ENCODE data around the gene VPS52. TPM values are rescaled to one million over a fixed set of nuclear protein-coding genes. Genes with fewer than 3 reads are reported as not detected.

Gene VPS52
- total RNA-seq, 6 donors from 2014 or later: 30.1 to 170 (median 45.8) TPM

GRCh38 chr6:33243476-33243875 lies 28.2 kb downstream of the VPS52 start:
- H3K4me3 ChIP-seq: no peak overlapping the region
- H3K36me3 ChIP-seq: no peaks in the 10 kb centered on the region
- H3K27me3 ChIP-seq: no peaks in the 10 kb centered on the region
- 45 to 54% methylated on average over 1 of the region's 1 CpG for WGBS, 2 donors
- no peak overlapping the region for H3K27ac ChIP-seq
- no peak for TF ChIP-seq POLR2AphosphoS5 (IDR thresholded peaks at IDR 0.05)
- no peak for TF ChIP-seq EP300 (IDR thresholded peaks at IDR 0.05)
- no peak for TF ChIP-seq CTCF (IDR thresholded peaks at IDR 0.05)
- no peak for TF ChIP-seq POLR2A (IDR thresholded peaks at IDR 0.05)
- H3K4me1 ChIP-seq: peaks cover 7 to 8% (median 7%) of the 10 kb centered on the region in 4 donors
- DNase-seq (no peak), ATAC-seq (ENCODE audit: low FRiP score in 2 of 2) (no peak)
- H3K9me3 ChIP-seq: no peaks in the 10 kb centered on the region

- H3K27ac ChIP-seq: no peak overlapping the region
- ATAC-seq (ENCODE audit: low FRiP score in 2 of 2) (no peak), DNase-seq (no peak)
- H3K36me3 ChIP-seq: no peaks in the 10 kb centered on the region
- H3K9me3 ChIP-seq: no peaks in the 10 kb centered on the region
- 55 to 65% methylated on average over 3 of the region's 3 CpGs for WGBS, 2 donors
- H3K4me1 ChIP-seq: no peaks in the 10 kb centered on the region
- H3K4me3 ChIP-seq: no peak overlapping the region
- no peak for TF ChIP-seq POLR2AphosphoS5 (IDR thresholded peaks at IDR 0.05)
- no peak for TF ChIP-seq CTCF (IDR thresholded peaks at IDR 0.05)
- TF ChIP-seq POLR2A (IDR thresholded peaks at IDR 0.05): no peak
- no peak for TF ChIP-seq EP300 (IDR thresholded peaks at IDR 0.05)
- no peaks in the 10 kb centered on the region for H3K27me3 ChIP-seq
These were observed 29.7 kb downstream of the VPS52 start for GRCh38 chr6:33241968-33242367.

- 81 to 93% methylated on average over 2 of the region's 2 CpGs for WGBS, 2 donors
- no peaks in the 10 kb centered on the region for H3K4me1 ChIP-seq
- no peak overlapping the region for H3K27ac ChIP-seq
- no peak overlapping the region for H3K4me3 ChIP-seq
- H3K27me3 ChIP-seq: no peaks in the 10 kb centered on the region
- TF ChIP-seq POLR2AphosphoS5 (IDR thresholded peaks at IDR 0.05) (no peak), EP300 (IDR thresholded peaks at IDR 0.05) (no peak)
- H3K36me3 ChIP-seq: no peaks in the 10 kb centered on the region
- H3K9me3 ChIP-seq: no peaks in the 10 kb centered on the region
- DNase-seq: no peak
- no peak for ATAC-seq (ENCODE audit: low FRiP score in 2 of 2)
These were observed 33.9 kb downstream of the VPS52 start for GRCh38 chr6:33237741-33238140.

- TF ChIP-seq POLR2AphosphoS5 (IDR thresholded peaks at IDR 0.05) (no peak), POLR2A (IDR thresholded peaks at IDR 0.05) (no peak), EP300 (IDR thresholded peaks at IDR 0.05) (no peak), CTCF (IDR thresholded peaks at IDR 0.05) (no peak)
- Histone ChIP-seq H3K9me3 (no peaks in the 10 kb centered on the region), H3K4me3 (no peak overlapping the region), H3K4me1 (no peaks in the 10 kb centered on the region), H3K36me3 (no peaks in the 10 kb centered on the region), H3K27me3 (no peaks in the 10 kb centered on the region), H3K27ac (no peak overlapping the region)
- DNase-seq (no peak), ATAC-seq (ENCODE audit: low FRiP score in 2 of 2) (no peak)
- WGBS, 2 donors: 87 to 90% methylated on average over 6 of the region's 6 CpGs
These were observed 34.8 kb downstream of the VPS52 start for GRCh38 chr6:33236852-33237251.

GRCh38 chr6:33236328-33236727 lies 35.3 kb downstream of the VPS52 start:
- TF ChIP-seq CTCF (IDR thresholded peaks at IDR 0.05): no peak
- TF ChIP-seq EP300 (IDR thresholded peaks at IDR 0.05): no peak
- TF ChIP-seq POLR2AphosphoS5 (IDR thresholded peaks at IDR 0.05): no peak
- TF ChIP-seq POLR2A (IDR thresholded peaks at IDR 0.05): no peak

More at GRCh38 chr6:33236328-33236727, 35.3 kb downstream of the VPS52 start:
- no peaks in the 10 kb centered on the region for H3K36me3 ChIP-seq
- no peaks in the 10 kb centered on the region for H3K27me3 ChIP-seq
- H3K9me3 ChIP-seq: no peaks in the 10 kb centered on the region
- ATAC-seq (ENCODE audit: low FRiP score in 2 of 2): no peak
- no peak for DNase-seq
- H3K4me3 ChIP-seq: no peak overlapping the region
- no peak overlapping the region for H3K27ac ChIP-seq
- no peaks in the 10 kb centered on the region for H3K4me1 ChIP-seq
